ENCODE data around the gene SFMBT2.

DNA sequence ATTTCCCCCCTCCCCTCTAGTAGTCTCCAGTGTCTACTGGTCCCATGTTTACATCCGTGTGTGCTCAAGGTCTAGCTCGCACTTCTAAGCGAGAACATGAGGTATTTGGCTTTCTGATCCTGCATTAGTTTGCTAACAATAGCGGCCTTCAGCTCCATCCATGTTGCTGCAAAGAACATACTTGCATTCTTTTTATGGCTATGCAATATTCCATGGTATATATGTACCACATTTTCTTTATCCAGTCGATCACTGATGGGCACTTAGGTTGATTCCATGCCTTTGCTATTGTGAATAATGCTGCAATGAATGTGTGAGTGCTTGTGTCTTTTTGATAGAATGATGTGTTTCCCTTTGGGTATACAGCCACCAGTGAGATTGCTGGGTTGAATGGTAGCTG is 160.6 kb downstream of the SFMBT2 start:
- TF ChIP-seq, protein P1, sequence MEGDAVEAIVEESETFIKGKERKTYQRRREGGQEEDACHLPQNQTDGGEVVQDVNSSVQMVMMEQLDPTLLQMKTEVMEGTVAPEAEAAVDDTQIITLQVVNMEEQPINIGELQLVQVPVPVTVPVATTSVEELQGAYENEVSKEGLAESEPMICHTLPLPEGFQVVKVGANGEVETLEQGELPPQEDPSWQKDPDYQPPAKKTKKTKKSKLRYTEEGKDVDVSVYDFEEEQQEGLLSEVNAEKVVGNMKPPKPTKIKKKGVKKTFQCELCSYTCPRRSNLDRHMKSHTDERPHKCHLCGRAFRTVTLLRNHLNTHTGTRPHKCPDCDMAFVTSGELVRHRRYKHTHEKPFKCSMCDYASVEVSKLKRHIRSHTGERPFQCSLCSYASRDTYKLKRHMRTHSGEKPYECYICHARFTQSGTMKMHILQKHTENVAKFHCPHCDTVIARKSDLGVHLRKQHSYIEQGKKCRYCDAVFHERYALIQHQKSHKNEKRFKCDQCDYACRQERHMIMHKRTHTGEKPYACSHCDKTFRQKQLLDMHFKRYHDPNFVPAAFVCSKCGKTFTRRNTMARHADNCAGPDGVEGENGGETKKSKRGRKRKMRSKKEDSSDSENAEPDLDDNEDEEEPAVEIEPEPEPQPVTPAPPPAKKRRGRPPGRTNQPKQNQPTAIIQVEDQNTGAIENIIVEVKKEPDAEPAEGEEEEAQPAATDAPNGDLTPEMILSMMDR (IDR thresholded peaks at IDR 0.05), result no peak
- TF ChIP-seq NFYB (CRISPR knock-in tag; conservative IDR thresholded peaks at IDR 0.05; ENCODE audit: low read depth) (no peak), NFE2L1 (CRISPR knock-in tag; IDR thresholded peaks at IDR 0.05) (no peak), PREB (CRISPR knock-in tag; IDR thresholded peaks at IDR 0.05; ENCODE audit: borderline replicate concordance) (no peak), PRRX2 (CRISPR knock-in tag; IDR thresholded peaks at IDR 0.05) (no peak), IRF1 (CRISPR knock-in tag; IDR thresholded peaks at IDR 0.05) (no peak), USF1 (CRISPR knock-in tag; IDR thresholded peaks at IDR 0.05) (no peak), CREM (CRISPR knock-in tag; IDR thresholded peaks at IDR 0.05) (no peak), ZNF138 (CRISPR knock-in tag; conservative IDR thresholded peaks at IDR 0.05) (no peak)
- TF ChIP-seq, protein P2, sequence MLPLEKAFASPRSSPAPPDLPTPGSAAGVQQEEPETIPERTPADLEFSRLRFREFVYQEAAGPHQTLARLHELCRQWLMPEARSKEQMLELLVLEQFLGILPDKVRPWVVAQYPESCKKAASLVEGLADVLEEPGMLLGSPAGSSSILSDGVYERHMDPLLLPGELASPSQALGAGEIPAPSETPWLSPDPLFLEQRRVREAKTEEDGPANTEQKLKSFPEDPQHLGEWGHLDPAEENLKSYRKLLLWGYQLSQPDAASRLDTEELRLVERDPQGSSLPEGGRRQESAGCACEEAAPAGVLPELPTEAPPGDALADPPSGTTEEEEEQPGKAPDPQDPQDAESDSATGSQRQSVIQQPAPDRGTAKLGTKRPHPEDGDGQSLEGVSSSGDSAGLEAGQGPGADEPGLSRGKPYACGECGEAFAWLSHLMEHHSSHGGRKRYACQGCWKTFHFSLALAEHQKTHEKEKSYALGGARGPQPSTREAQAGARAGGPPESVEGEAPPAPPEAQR (CRISPR knock-in tag; IDR thresholded peaks at IDR 0.05), result no peak
- TF ChIP-seq, protein P3, sequence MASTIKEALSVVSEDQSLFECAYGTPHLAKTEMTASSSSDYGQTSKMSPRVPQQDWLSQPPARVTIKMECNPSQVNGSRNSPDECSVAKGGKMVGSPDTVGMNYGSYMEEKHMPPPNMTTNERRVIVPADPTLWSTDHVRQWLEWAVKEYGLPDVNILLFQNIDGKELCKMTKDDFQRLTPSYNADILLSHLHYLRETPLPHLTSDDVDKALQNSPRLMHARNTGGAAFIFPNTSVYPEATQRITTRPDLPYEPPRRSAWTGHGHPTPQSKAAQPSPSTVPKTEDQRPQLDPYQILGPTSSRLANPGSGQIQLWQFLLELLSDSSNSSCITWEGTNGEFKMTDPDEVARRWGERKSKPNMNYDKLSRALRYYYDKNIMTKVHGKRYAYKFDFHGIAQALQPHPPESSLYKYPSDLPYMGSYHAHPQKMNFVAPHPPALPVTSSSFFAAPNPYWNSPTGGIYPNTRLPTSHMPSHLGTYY (CRISPR knock-in tag; IDR thresholded peaks at IDR 0.05), result no peak
- TF ChIP-seq, protein P4, sequence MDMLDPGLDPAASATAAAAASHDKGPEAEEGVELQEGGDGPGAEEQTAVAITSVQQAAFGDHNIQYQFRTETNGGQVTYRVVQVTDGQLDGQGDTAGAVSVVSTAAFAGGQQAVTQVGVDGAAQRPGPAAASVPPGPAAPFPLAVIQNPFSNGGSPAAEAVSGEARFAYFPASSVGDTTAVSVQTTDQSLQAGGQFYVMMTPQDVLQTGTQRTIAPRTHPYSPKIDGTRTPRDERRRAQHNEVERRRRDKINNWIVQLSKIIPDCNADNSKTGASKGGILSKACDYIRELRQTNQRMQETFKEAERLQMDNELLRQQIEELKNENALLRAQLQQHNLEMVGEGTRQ (CRISPR knock-in tag; IDR thresholded peaks at IDR 0.05), result no peak
- TF ChIP-seq, protein P5, sequence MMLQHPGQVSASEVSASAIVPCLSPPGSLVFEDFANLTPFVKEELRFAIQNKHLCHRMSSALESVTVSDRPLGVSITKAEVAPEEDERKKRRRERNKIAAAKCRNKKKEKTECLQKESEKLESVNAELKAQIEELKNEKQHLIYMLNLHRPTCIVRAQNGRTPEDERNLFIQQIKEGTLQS (CRISPR knock-in tag; conservative IDR thresholded peaks at IDR 0.05), result no peak
